Activated CD4-positive, alpha-beta T cell treated with anti-CD3 and anti-CD28 coated beads, Interleukin-2, Interleukin-4, amounts not matched to agents 100 ng/mL and 50 ng/mL, durations not matched to agents 16 hours and 8 hours (primary cell): ENCODE measurements around the gene SMPD3.
A peak's percentile ranks its signal among the peaks of the same experiment; 100 is the strongest.

Experiments used
- DNase-seq: peaks from one replicate; pipeline ENCODE4 v3.0.0-alpha.2; 2020; ENCODE audit warnings: low spot score

The SMPD3 gene

DNA sequence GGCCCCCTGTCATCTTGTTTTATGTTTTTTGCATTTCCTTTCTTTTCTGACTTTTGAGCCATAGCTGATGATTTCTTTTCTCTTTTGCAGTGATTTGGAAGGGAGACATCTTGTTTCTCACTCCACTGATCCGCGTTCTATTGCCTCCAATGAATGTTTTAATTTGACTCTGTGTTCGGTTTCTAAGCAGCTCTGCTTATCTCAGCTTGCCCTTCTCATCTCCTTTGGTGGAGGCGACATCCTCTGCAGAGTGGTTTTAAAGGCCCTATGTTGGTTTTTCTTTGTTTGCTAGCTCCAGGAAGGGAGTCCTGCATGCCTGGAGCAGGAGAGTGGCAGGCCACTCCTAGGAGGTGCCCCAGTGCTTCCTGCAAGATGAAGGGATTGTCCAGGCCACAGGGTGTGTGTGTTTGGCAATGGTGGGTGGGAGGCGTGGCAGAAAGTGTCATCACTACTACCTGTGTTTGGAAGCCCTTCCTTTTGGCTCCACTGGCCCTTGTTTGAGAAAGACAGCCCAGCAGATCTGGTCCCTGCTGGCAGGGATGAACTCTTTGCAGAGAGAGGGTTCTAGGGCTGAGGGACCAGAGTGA, 13.6 kb downstream of the SMPD3 start:
- no peak for DNase-seq

DNA sequence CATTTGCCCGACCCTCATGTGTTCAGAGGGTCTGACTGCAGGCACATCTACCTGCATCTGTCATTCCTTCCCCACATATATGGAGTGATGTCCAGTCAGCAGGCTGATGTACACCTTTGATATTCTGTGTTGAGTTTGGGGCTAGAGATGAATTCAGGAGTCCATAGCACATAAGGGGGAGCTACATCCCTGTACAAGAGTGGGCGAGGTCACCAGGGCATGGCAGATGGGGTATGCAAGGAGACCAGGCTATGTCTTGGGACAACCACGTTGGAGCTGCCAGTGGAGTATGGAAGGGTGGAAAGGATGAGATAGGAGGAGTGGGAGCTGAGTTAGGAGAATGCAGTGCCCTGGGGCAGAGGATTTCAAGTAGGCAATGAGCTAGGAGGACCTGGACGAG, 15.0 kb downstream of the SMPD3 start:
- no peak for DNase-seq

DNA sequence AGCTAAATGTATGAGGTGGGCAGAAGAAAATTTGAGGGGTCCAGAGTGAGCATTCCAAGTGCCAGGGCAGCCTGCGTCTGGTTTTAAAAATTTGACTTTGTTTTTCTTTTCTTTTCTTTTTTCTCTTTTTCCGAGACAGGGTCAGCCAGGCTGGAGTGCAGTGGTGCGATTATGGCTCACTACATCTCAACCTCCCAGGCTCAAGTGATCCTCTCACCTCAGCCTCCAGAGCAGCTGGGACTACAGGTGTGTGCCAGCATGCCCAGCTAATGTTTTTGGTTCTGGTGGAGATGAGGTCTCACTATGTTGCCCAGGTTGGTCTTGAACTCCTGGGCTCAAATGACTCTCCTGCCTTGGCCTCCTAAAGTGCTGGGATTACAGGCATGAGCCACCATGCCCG, 15.6 kb downstream of the SMPD3 start:
- no peak for DNase-seq

DNA sequence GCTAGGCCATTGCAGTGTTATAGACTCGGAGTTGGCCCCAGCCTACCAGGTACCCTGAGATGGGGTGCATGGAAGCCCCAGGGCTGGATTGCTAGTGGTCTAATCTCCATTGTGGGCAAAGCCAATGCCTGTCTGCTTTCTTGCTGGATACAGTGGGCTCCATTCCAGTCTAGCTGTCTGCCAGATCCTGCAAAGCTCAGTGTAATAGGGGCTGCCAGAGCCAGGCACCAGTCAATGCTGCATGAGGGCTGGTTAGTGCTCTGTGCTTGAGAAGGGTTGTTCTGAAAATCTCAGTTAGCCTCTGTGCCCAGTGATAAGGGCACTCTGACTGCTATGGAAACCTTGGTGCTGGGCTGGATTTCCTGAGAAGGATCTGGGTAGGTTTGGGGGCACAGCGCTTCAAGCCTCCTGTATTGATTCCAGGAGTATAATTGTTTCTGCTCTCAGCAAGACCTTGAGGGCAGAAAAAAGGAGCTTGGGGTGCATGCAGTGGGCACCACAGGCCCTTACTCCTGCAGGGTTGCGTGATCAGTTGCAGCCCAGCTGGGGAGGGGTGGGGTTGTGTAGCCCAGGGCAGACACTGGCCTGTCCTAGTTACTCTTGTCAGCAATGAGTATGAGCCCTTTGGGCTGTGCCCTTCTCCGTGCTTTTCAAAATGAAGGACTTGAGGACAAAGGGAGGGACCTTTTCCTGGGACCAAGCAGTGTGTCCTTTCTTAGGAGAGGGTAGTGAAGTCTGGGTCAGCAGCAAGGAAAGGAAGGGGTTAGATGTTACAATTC, 19.0 kb downstream of the SMPD3 start:
- DNase-seq, result no peak

DNA sequence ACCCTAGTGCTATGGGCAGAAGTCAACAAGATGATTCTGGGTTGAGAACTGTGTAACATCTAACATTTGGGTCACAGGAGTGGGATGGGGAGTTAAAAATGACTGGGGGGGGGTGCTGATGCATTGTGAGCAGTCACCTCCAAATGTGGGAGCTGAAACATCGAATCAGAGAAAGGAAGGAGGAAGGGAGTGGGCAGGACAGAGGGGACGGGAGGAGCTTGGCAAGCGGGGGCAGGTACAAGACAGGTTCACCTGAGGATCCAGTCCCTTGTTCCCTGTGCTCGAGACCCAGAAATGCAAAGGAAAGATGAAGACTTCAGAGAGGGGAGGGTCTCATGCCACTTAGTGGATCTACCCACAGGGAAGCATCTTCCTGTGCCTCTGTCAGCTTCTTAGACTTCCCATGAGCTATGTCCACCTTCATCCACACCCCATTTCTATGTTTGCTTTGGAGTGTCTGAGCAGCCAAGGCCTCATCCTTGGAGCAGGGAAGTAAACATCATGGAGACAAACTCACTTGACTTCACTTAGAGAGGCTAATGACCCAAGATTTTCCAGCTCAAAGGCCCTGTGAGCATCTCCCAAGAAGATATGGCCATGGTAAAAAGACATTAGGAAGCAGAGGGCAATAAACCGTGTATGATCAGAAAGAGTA, 20.5 kb downstream of the SMPD3 start:
- no peak for DNase-seq

DNA sequence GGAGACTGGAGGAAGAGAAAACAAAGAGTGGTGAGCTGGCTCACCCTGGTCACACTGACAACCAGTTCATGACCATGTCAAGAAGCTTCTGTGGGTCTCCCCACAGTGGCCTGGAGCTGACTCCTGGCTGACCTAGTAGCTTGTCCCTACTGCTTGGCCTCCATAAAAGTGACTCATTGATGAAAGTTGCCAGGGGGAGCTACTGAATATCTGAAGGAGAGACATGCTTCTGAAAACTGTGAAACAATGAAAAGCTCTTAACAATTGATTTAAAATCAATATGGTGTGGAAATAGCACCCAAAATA, 22.0 kb downstream of the SMPD3 start:
- DNase-seq, result no peak

DNA sequence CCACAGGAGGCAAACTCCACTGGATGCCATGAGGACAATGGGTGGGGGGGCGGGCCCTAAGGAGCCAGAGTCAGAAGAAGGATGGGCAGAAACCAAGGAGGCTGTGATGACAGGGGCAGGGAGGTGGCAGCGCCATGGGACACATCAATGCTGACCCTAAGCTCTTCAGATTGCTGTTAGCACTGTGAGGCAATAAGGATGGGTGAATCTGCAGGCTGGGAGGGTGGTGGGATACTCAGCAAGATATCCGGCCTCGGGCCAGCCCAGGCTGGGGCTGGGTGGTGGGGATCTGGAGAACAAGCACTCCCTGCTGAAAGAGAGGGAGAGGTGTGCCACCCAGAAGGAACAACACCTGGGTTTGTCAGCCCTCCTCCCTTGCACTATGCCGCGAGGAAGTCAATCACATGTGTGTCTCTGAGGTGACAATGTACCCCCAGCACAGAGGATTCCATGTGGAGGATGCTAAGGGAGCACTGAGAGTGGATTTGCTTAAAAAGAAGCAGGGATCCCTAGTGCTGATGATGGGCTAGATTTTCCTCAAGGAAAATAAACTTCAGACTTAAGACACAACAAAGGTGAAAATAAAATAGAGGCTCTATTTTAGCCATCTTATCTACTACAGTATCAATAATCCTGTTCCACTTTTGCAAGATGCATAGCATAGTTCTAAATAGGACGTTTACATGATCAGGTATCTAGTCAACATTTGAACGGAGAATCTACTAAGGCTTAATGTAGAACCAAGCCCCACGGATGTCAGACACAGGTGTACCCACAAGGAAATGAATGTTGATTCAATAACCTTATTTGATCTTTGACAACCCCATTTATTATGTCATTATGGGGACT, 22.6 kb downstream of the SMPD3 start:
- no peak for DNase-seq

DNA sequence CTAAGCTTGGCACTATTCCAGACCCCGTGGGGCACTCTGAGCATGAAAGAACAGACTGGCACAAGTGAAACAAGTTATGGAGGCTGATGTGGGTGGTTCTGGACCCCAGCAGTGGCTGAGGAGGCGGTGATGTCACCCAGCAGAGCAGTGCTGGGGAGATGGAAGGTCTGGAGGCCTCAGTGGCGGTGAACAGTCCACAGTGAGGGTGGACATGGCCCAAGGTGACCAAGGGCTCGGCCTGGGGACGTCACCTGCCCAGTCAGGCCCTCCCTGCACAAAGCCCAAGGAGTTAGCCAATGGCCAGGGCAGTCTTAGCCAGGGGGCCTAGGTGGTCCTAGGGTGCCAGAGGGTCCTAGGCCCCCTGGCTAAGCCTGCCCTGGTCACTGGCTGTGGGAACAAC, 24.5 kb downstream of the SMPD3 start:
- DNase-seq, result no peak

DNA sequence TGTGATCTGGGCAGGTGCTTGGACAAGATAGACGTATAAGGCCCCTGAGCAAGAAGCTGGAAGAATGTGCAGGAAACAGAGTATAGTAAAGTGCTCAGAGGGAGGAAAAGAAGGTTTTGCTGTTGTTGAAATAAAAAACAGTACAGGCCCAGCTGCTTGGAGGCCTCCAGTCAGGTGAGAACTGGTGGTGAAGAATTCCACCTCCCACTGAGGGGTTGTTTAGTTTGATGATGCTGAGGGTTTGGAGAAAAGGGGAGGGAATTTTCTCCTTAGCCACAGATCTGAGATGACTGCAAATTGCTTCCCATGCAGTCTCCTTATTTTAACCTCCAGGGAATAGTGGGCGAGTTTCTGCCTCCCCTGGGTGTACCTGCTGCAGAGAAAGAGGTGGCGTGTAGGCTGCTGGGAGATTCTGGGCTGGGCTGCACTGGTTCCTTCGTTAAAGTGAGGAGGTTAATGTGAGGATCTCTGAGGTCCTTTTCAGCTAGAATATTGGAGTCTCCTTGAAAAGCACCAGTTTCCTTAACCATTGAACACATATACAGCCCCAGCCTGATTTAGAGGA, 25.8 kb downstream of the SMPD3 start:
- no peak for DNase-seq

DNA sequence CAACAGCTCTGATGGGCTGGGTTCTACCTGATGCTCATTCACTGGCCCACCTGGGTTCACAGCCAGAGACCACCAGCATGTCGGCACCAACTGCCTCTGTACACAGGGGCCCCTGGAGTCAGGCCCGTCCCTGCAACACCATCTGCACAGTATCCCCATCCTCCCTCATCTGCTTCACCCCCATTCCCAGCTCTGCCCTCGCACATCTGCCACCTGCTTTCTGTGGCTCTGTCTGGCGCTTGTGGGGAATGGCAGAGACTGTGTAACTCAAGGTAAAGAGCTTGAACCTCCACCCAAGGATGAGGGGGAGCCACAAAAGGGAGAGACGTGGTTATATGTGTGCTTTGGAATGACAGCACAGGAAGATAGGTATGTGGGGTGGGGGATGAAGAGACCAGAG, 27.2 kb downstream of the SMPD3 start:
- DNase-seq, result no peak

DNA sequence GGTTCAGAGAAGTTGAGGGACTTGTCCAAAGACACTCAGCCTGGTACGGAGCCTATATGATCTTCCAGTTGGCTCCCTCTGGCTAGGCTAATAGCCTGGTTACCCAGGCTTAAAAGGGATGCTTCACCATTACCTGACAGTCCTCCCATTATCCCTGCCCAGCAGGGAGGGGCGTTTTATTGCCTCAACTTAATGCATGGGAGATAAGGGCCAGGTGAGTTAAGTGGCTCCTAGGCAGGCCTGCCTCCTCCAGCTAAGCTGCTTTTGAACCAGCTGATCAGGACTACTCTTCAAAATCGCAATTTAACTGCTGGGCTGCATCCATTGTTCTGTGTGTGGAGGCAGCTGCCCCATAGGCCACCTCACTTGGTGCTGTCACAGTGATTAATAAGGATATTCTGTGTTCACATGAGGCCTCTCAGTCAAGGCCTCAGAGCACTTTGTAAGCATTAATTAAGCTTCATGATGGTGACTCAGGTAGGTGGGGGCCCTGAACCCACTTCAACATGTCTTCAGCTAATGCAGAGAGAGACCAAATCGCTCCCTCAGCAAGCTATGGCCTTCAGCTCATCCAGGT, 27.9 kb downstream of the SMPD3 start:
- no peak for DNase-seq

DNA sequence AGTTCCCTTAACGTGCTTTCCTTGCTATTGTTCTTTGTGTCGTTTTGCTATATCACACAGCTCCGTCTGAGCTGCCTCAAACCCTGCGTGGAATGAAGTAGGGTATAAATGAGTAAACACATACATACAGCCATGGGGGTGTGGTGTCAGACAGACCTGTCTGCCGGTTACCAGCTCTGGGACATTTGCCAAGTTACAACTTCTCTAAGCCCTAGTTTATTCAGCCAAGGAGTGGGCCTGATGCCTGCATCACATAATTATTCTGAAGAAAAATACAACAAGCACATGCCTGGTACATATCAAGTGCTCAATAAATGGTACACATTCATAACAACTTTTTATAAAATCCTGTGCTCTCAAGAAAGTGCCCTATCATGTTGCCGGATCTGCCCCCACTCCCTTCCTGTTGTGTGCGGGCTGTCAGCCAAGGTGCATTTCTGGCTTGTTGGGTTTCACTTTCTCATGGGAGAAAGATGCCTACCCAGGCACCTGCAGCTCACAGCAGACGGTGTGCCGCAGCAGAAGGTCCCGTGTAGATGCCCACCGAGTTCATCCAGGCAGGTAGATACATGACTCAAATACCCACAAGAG, 30.5 kb downstream of the SMPD3 start:
- DNase-seq, result peak; percentile 78

DNA sequence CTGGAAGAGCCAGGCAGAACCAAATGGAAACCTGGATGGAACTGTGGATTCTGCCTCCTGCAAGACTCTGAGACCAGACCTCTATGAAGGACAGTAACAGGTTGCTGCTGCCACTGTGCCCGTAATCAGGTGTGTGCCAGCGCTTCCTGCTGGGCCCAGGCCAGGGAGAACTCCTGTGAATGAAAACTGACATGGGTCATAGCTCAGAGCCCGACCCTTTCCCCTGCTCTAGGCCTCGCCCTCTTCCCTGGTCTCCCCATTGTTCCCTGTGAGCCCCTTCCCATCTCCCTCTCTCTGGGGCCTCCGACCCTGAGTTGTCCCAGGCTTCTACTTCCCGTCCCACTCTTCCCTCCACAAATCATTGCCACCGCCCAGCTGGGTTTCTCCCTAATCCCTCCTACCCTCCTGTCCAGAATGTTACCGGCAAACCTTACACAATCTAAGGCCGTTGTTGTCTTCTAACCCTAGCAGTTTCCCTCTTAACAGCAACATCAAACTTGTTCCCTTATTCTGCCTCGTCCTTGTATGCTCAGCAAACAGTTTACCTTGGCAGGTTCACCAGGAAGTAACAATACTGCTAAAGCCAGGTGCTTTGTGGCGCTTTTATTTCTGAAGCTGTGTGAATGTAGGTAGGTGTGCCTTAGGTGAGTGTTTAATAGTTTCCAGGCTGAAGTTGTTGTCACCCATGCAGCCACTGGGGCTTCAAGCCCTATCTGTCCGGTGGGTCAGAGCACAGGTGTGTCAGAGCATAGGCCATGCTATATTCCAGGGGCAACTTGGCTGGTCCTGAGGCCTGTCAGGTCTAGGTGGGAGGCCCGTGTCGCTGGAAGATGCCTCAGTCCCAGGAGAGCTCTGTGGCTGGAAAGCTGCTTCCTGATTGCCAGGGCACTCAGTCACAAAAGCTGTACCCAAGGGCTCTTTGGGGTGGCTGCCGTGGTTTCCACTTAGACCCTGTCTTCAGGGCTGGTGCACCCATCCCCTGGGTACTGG, 32.0 kb downstream of the SMPD3 start:
- DNase-seq, result no peak

DNA sequence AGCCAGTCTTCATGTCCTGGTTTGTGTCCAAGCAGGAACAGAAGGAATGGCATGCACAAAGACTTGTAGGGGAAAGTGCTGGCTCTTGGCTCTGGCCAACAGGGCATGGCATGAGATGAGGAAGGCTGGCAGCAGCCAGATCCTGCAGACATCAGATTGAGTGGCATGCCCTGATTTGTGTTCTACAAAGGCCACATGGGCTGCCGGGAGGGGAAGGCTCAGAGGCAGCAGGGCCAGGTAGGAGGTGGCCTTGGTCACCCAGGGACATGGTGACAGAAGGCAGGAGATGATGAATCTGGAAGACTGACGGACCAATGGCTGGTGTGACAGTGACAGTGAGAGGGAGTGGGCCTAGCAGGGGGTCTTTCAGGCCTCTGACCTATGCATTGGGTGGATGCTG, 33.7 kb downstream of the SMPD3 start:
- DNase-seq, result no peak

DNA sequence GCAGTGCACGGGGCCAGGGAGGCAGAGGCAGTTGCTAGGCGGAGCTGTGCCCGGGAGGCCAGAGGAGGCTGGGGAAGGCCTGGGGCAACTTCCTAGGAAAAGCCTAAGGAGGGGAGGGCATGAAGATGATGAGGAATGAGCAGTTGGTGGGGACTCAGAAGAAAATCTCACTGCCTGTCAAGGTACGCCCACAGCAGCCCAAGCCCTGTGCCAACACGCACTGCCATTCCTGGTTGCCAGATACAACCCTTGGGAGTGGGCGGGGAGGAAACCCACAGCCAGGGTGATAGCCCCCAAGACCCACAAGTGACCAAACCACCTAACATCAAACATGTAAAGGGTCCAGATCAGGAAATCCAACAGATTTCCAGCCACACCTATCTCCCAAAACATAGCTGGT, 36.2 kb downstream of the SMPD3 start:
- DNase-seq, result no peak

DNA sequence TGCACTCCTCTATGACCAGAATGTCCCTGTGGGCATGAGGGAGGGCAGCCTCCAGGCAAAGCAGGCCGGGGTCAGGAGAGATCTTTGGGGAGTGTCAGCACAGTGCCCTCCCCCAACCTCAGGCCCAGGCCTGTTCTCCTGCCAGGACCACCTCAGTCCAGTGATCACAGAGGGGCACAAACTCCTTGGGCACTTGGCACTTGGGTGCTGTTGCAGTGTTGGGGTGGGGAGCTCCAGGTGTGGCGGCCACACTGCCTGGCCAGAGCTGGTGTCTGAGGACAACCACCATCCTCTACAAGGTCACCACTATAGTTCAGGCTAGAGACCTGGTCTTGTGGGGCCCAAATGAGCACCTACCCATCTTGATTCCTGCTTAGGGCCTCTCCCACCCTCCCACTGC, 37.2 kb downstream of the SMPD3 start:
- no peak for DNase-seq

DNA sequence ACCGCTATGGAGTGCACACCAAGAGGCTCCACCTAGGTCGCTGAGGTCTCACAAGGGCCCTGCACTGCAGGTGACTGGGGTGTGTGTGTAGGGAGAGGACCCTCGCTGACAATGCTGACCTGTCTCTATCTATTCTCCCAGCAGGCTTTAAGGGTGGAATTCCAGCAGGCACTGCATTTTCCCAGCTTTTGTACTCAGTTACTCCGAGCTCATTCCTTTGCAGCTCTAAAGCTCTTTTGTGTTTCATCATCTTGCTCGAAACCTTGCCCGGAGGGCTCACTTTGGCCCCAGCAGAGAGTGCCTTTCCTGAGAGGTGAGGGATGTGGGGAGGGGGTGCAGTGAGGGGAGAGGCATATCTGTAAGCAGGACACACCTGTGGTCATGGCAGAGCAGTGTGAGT, 39.3 kb downstream of the SMPD3 start:
- no peak for DNase-seq

DNA sequence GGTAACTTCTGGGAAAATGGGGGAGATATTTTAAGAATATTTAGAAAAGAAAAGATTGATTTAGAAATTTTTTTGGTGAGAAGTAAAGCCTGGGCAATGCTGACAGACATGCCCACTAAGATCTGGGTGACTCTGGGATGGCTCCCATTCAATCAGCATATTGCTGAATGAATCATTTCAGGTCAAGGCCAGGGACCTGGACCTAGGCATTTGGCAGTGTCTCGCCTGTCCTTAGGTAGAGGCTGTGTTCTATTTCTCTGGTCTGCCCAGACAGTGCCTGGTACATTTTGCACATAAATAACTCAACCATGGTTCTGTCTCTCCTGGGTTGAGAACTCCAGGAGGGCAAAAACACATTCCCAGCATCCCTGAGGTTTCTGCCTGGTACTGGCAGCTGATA, 39.9 kb downstream of the SMPD3 start:
- DNase-seq, result no peak

DNA sequence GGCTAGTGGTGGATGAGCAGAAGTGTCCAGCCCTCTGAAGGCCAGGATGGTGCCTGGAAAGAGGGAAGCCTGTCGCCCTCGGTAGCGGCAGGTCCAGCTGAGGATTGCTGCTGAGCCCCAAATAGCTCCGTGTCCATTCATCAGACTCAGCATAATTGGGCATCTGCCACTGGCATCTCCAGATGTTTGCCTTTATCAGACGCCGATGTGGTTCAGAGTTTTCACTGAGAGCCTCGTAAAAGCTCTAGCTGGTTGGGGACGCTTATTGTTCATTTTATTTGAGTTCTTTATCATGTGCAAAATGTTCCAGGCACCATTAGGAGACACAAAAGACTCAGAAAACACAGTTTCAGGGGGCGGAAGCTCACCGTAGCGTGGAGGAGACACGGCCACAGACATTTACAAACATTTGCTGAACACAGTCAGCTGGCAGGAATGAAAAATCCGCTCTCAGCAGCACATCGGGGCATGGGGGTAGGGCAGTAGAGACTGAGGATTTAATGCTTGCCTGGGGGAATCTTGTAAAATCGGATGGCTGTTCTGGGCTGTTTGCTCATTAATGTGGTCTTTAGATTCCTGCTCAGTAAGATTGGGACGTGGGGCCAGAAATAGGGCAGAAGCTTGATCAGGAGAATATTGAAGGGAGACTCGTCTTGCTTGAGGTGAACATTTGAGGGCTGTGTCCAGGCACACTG, 41.7 kb downstream of the SMPD3 start:
- no peak for DNase-seq
